ENCODE data around the gene TIMM13.
"Not testable (repeated sequence)": the region's sequence is repeated elsewhere in the genome, so short reads cannot be mapped to it uniquely, and the experiment has no call there.

TIMM13 gene

DNA sequence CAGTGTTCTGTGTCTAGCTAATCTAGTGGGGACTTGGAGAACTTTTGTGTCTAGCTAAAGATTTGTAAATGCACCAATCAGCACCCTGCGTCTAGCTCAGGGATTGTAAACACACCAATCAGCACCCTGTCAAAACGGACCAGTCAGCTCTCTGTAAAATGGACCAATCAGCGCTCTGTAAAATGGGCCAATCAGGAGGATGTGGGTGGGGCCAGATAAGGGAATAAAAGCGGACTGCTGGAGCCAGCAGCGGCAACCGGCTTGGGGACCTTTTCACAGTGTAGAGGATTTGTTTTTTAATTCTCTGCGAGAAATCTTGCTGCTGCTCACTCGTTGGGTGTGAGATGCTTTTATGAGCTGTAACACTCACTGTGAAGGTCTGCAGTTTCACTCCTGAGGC is 34.5 kb downstream of the TIMM13 start:
- H3K36me3 ChIP-seq (ENCODE audit: control insufficient read depth, insufficient read depth, low read length); H3K4me3 ChIP-seq (ENCODE audit: low read length); H3K27ac ChIP-seq (ENCODE audit: low read length); DNase-seq (ENCODE audit: low read depth, low spot score); H3K27me3 ChIP-seq (ENCODE audit: control insufficient read depth, insufficient read depth, low read length); H3K9me3 ChIP-seq (ENCODE audit: control insufficient read depth, insufficient read depth, low read length); H3K4me1 ChIP-seq (ENCODE audit: control insufficient read depth, insufficient read depth, low read length): not testable (repeated sequence)
- WGBS (ENCODE audit: insufficient coverage, insufficient read length): no CpG with 5 or more reads among the region's 8 CpGs

DNA sequence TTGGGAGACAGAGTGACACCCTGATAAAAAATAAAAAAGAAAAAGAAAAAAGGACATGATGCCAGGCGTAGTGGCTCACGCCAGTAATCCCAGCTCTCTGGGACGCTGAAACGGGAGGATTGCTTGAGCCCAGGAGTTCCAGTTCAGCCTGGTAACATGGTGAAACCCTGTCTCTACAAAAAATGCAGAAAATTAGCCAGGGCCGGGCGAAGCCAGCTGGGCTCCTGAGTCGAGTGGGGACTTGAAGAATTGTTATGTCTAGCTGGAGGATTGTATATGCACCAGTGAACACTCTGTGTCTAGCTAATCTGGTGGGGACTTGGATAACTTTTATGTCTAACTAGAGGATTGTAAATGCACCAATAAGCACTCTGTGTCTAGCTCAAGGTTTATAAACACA is 35.0 kb downstream of the TIMM13 start:
- Histone ChIP-seq H3K9me3 (ENCODE audit: control insufficient read depth, insufficient read depth, low read length) (no peaks in the 10 kb centered on the region), H3K4me1 (ENCODE audit: control insufficient read depth, insufficient read depth, low read length) (no peaks in the 10 kb centered on the region), H3K4me3 (ENCODE audit: low read length) (no peak overlapping the region), H3K27ac (ENCODE audit: low read length) (no peak overlapping the region), H3K27me3 (ENCODE audit: control insufficient read depth, insufficient read depth, low read length) (no peaks in the 10 kb centered on the region), H3K36me3 (ENCODE audit: control insufficient read depth, insufficient read depth, low read length) (no peaks in the 10 kb centered on the region)
- DNase-seq (ENCODE audit: low read depth, low spot score): no peak
- no CpG with 5 or more reads among the region's 7 CpGs for WGBS (ENCODE audit: insufficient coverage, insufficient read length)

DNA sequence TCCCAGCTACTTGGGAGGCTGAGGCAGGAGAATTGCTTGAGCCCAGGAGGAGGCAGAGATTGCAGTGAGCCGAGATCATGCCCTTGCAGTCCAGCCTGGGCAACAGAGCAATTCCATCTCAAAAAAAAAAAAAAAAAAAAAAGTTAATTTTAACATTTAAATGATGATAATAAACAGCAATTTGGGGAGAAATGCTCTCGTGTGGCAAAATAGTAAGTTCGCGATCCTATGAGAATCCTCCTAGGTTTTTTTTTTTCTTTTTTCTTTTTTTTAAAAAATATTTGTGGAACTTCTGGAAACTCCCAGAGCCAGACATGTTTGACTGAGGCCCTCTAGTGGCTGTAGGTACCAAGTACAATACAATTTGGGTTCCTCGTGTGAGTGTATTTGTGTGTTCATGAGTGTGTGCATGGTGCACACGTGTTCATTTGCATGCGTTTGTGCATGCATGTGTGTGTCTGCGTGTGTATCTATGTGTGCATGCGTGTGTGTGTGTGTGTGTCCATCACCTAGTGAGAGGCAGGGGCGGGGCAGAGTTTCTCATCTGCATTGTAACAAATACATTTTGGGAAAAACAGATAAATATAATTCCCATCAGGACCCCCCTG is 36.2 kb downstream of the TIMM13 start:
- H3K9me3 ChIP-seq (ENCODE audit: control insufficient read depth, insufficient read depth, low read length): no peaks in the 10 kb centered on the region
- no peaks in the 10 kb centered on the region for H3K36me3 ChIP-seq (ENCODE audit: control insufficient read depth, insufficient read depth, low read length)
- H3K27me3 ChIP-seq (ENCODE audit: control insufficient read depth, insufficient read depth, low read length): no peaks in the 10 kb centered on the region
- no peak overlapping the region for H3K27ac ChIP-seq (ENCODE audit: low read length)
- peak; percentile 35 for DNase-seq (ENCODE audit: low read depth, low spot score)
- no peaks in the 10 kb centered on the region for H3K4me1 ChIP-seq (ENCODE audit: control insufficient read depth, insufficient read depth, low read length)
- no peak overlapping the region for H3K4me3 ChIP-seq (ENCODE audit: low read length)
- no CpG with 5 or more reads among the region's 10 CpGs for WGBS (ENCODE audit: insufficient coverage, insufficient read length)

DNA sequence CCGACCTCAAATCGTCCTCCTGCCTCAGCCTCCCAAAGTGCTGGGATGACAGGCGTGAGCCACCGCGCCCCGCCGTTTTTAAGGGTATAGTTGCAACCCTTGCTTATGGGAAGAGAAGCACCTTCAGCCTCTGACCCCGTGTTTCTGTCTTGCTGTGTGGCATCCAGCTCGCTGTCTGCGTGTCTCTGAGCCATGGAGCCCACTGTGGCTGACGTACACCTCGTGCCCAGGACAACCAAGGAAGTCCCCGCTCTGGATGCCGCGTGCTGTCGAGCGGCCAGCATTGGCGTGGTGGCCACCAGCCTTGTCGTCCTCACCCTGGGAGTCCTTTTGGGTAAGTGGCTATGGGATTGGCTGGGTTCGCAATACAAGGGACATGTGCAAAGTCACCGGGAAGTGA is 37.8 kb downstream of the TIMM13 start:
- WGBS (ENCODE audit: insufficient coverage, insufficient read length): no CpG with 5 or more reads among the region's 21 CpGs
- no peak for DNase-seq (ENCODE audit: low read depth, low spot score)
- no peaks in the 10 kb centered on the region for H3K27me3 ChIP-seq (ENCODE audit: control insufficient read depth, insufficient read depth, low read length)

DNA sequence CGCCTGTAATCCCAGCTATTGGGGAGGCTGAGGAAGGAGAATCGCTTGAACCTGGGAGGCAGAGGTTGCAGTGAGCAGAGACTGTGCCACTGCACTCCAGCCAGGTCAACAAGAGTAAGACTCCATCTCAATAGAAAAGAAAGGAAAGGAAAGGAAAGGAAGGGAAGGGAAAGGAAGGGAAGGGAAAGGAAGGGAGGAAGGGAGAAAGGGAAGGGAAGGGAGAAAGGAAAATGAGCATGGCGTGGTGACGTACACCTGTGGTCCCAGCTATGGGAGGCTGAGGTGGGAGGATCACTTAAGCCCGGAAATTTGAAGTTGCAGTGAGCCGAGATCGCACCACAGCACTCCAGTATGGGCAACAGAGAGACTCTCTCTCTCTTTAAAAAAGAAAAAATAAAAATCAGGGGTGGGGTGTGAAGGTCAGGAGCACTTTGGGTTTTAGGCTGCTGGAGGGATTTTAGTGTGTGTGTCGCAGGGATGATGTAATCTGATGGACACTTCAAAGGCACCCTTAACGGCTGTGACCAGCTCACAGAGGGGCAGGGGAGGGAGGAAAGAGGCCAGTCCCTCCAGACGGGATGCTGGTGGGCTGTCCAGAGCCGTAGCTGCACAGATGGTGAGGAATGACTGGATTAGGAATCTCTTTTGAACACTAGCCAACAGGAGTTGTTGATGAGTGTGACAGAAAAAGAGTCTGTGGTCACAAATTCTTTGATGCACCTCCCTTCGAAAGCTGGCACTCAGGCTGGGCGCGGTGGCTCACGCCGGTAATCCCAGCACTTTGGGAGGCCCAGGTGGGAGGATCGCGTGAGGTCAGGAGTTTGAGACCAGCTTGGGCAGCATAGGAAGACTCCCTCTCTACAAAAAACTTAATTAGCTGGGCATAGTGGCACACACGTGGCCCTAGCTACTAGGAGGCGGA is 39.8 kb downstream of the TIMM13 start:
- no peaks in the 10 kb centered on the region for H3K36me3 ChIP-seq (ENCODE audit: control insufficient read depth, insufficient read depth, low read length)
- H3K9me3 ChIP-seq (ENCODE audit: control insufficient read depth, insufficient read depth, low read length): no peaks in the 10 kb centered on the region
- peaks cover 1% of the 10 kb centered on the region; the same call in 1 of the 2 replicates for H3K4me1 ChIP-seq (ENCODE audit: control insufficient read depth, insufficient read depth, low read length)
- H3K27ac ChIP-seq (ENCODE audit: low read length): no peak overlapping the region
- DNase-seq (ENCODE audit: low read depth, low spot score): no peak
- no peak overlapping the region for H3K4me3 ChIP-seq (ENCODE audit: low read length)
- no peaks in the 10 kb centered on the region for H3K27me3 ChIP-seq (ENCODE audit: control insufficient read depth, insufficient read depth, low read length)
- no CpG with 5 or more reads among the region's 20 CpGs for WGBS (ENCODE audit: insufficient coverage, insufficient read length)

More for the DNA sequence above, 37.8 kb downstream of the TIMM13 start:
- Histone ChIP-seq H3K4me1 (ENCODE audit: control insufficient read depth, insufficient read depth, low read length) (peaks cover 1% of the 10 kb centered on the region; the same call in 1 of the 2 replicates), H3K36me3 (ENCODE audit: control insufficient read depth, insufficient read depth, low read length) (no peaks in the 10 kb centered on the region), H3K27ac (ENCODE audit: low read length) (no peak overlapping the region), H3K9me3 (ENCODE audit: control insufficient read depth, insufficient read depth, low read length) (no peaks in the 10 kb centered on the region), H3K4me3 (ENCODE audit: low read length) (no peak overlapping the region)

DNA sequence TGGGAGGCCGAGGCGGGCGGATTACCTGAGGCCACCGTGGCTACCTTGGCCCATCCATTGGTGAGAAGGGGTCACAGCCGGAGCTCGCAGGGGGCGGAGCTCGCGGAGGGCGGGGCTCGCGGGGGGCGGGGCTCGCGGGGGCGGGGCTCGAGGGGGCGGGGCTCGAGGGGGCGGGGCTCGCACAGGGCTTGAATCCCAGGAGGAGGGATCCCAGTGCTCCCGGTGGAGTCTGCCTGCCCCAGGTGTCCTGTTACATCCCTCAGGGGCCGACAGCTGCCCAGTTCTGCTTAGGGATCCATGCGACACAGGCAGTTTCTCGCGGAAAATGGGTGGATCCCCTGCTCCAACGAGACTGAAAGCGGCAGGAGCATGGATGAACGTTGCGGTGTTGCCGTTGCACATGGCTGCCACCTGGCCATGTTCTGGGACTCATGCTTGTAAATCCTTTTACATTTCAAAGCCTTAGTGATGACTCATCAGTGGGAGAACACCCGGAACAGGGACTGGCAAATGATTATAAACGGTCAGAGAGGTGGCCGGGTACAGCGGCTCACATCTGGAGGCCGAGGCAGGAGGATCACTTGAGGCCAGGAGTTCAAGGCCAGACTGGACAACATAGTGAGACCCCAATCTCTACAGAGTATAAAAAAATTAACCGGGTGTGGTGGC is 42.2 kb downstream of the TIMM13 start:
- H3K9me3 ChIP-seq (ENCODE audit: control insufficient read depth, insufficient read depth, low read length): no peaks in the 10 kb centered on the region
- peaks cover 1% of the 10 kb centered on the region; the same call in 1 of the 2 replicates for H3K4me1 ChIP-seq (ENCODE audit: control insufficient read depth, insufficient read depth, low read length)
- WGBS (ENCODE audit: insufficient coverage, insufficient read length): no CpG with 5 or more reads among the region's 37 CpGs
- H3K4me3 ChIP-seq (ENCODE audit: low read length): no peak overlapping the region
- no peak overlapping the region for H3K27ac ChIP-seq (ENCODE audit: low read length)
- DNase-seq (ENCODE audit: low read depth, low spot score): peak; percentile 37
- H3K36me3 ChIP-seq (ENCODE audit: control insufficient read depth, insufficient read depth, low read length): no peaks in the 10 kb centered on the region
- no peaks in the 10 kb centered on the region for H3K27me3 ChIP-seq (ENCODE audit: control insufficient read depth, insufficient read depth, low read length)

DNA sequence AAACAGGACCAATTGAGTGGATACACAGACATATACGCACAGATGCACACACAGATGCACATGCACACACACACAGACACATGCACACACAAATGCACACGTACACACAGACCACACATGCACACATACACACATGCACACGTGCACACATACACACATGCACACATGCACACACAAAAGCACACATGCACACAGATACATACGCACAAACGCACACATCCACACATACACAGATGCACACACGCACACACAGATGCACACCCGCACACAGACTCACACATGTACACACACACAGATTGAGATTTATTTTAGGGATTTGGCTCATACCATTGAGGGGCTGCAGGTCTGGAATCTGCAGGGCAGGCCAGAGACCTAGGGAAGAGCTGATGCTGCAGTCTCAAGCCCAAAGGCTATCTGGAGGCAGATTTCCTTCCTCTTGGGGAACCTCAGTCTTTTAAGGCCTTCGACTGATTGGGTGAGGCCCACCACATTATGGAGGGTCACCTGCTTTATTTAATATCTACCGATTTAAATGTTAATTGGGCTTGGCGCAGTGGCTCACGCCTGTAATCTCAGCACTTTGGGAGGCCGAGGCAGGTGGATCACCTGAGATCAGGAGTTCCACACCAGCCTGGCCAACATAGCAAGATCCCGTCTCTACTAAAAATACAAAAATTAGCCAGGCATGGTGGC is 44.7 kb downstream of the TIMM13 start:
- Histone ChIP-seq H3K9me3 (ENCODE audit: control insufficient read depth, insufficient read depth, low read length) (no peaks in the 10 kb centered on the region), H3K27ac (ENCODE audit: low read length) (no peak overlapping the region), H3K4me1 (ENCODE audit: control insufficient read depth, insufficient read depth, low read length) (peaks cover 1% of the 10 kb centered on the region; the same call in 1 of the 2 replicates), H3K36me3 (ENCODE audit: control insufficient read depth, insufficient read depth, low read length) (no peaks in the 10 kb centered on the region), H3K4me3 (ENCODE audit: low read length) (no peak overlapping the region), H3K27me3 (ENCODE audit: control insufficient read depth, insufficient read depth, low read length) (no peaks in the 10 kb centered on the region)
- DNase-seq (ENCODE audit: low read depth, low spot score): no peak
- WGBS (ENCODE audit: insufficient coverage, insufficient read length): no CpG with 5 or more reads among the region's 13 CpGs

DNA sequence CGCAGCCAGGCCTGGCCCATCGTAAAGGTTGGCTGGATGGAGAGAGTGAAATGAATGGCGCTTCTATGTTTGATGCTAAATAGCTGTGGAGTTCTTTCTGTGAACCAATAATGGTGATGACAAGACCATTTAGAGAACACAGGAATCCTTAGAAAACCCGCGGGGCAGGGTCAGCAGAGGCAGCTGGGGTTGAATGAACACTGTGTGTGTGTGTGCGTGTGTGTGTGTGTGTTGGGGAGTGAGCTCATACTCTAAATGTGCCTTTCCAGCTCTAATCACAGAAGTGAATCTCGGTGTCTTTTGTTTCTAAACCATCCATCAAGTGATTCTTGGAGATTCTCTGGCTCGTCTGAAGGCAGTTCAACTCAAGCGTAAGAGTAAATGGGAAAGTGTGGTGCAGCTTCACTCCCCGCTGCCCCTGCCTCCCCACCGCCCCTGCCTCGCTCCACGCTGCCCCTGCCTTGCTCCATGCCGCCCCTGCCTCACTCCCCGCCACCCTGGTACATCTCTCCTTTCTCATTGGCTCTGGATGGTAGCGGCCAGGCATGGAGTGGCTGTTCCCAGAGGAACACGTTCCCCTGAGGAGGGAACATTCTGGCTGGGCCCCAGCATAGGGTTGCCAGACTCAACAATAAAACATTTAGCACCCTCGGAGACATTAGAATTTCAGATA is 46.1 kb downstream of the TIMM13 start:
- no peaks in the 10 kb centered on the region for H3K36me3 ChIP-seq (ENCODE audit: control insufficient read depth, insufficient read depth, low read length)
- H3K27ac ChIP-seq (ENCODE audit: low read length): no peak overlapping the region
- H3K4me3 ChIP-seq (ENCODE audit: low read length): no peak overlapping the region
- no peaks in the 10 kb centered on the region for H3K27me3 ChIP-seq (ENCODE audit: control insufficient read depth, insufficient read depth, low read length)
- no CpG with 5 or more reads among the region's 18 CpGs for WGBS (ENCODE audit: insufficient coverage, insufficient read length)
- H3K4me1 ChIP-seq (ENCODE audit: control insufficient read depth, insufficient read depth, low read length): peaks cover 1% of the 10 kb centered on the region; the same call in 1 of the 2 replicates
- H3K9me3 ChIP-seq (ENCODE audit: control insufficient read depth, insufficient read depth, low read length): no peaks in the 10 kb centered on the region
- no peak for DNase-seq (ENCODE audit: low read depth, low spot score)

DNA sequence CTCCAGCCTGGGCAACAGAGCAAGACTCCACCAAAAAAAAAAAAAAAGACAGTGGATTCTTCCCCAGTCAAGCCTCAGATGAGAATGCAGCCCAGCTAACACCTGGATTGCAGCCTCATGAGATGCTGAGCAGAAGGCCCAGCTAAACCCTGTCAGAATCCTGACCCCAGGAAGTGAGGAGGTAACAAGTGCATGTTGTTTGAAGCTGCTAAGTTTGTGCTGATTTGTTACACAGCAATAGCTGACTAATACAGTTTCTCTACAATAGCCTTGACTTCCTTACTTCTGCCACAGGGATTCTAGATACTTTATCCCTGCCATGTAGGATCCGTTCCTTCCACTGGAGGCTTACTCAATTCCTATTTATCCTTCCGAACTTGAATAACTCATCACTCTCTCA is 46.8 kb downstream of the TIMM13 start:
- no peaks in the 10 kb centered on the region for H3K36me3 ChIP-seq (ENCODE audit: control insufficient read depth, insufficient read depth, low read length)
- peaks cover 1% of the 10 kb centered on the region; the same call in 1 of the 2 replicates for H3K4me1 ChIP-seq (ENCODE audit: control insufficient read depth, insufficient read depth, low read length)
- no peaks in the 10 kb centered on the region for H3K9me3 ChIP-seq (ENCODE audit: control insufficient read depth, insufficient read depth, low read length)
- no CpG with 5 or more reads among the region's 2 CpGs for WGBS (ENCODE audit: insufficient coverage, insufficient read length)
- no peak for DNase-seq (ENCODE audit: low read depth, low spot score)
- no peak overlapping the region for H3K4me3 ChIP-seq (ENCODE audit: low read length)
- no peak overlapping the region for H3K27ac ChIP-seq (ENCODE audit: low read length)
- H3K27me3 ChIP-seq (ENCODE audit: control insufficient read depth, insufficient read depth, low read length): no peaks in the 10 kb centered on the region
